KMS-11 (cell line): Measurements from ENCODE around the gene ANO8.

Experiments used
- H2AFZ ChIP-seq: fragments of 200-600 bp; sonication (generic); 2 replicates; pipeline ENCODE4 v1.6.1; 2016; ENCODE audit warnings: antibody characterized with exemption, mixed run types, low read depth
- H3K27ac ChIP-seq: fragments of 200-600 bp; sonication (generic); 2 replicates; pipeline ENCODE4 v1.6.1; 2016; ENCODE audit warnings: mild to moderate bottlenecking, mixed run types
- H3K27me3 ChIP-seq: fragments of 200-600 bp; sonication (generic); 2 replicates; pipeline ENCODE4 v1.6.1; 2017; ENCODE audit warnings: mild to moderate bottlenecking, low read depth, mixed run types, moderate library complexity; ENCODE audit not compliant: insufficient read depth
- H3K36me3 ChIP-seq: fragments of 200-600 bp; sonication (generic); 2 replicates; pipeline ENCODE4 v1.6.1; 2017; ENCODE audit warnings: mild to moderate bottlenecking, mixed run types; ENCODE audit not compliant: insufficient read depth
- H3K4me1 ChIP-seq: fragments of 200-600 bp; sonication (generic); 2 replicates; pipeline ENCODE4 v1.6.1; 2016; ENCODE audit warnings: mild to moderate bottlenecking, low read depth, mixed run types; ENCODE audit not compliant: poor library complexity, severe bottlenecking
- H3K4me2 ChIP-seq: fragments of 200-600 bp; sonication (generic); 2 replicates; pipeline ENCODE4 v1.7.0; 2016; ENCODE audit warnings: mild to moderate bottlenecking, mixed run types
- H3K4me3 ChIP-seq: fragments of 200-600 bp; sonication (generic); IDR thresholded peaks from 2 replicates; pipeline ENCODE4 v1.6.1; 2017; ENCODE audit warnings: low read depth, low read length, mixed read lengths; ENCODE audit not compliant: insufficient read depth
- H3K79me2 ChIP-seq: fragments of 200-600 bp; sonication (generic); 2 replicates; pipeline ENCODE4 v1.6.1; 2016; ENCODE audit warnings: low read depth, mixed run types; ENCODE audit not compliant: insufficient read depth
- H3K9ac ChIP-seq: fragments of 200-600 bp; sonication (generic); 2 replicates; pipeline ENCODE4 v1.6.1; 2016; ENCODE audit warnings: mild to moderate bottlenecking, mixed run types
- H4K20me1 ChIP-seq: fragments of 200-600 bp; sonication (generic); 2 replicates; pipeline ENCODE4 v1.6.1; 2016; ENCODE audit warnings: mild to moderate bottlenecking, mixed run types; ENCODE audit not compliant: insufficient read depth
- CTCF ChIP-seq: fragments of 200-600 bp; sonication (generic); conservative IDR thresholded peaks from 2 replicates; pipeline ENCODE4 v1.6.1; 2017; ENCODE audit warnings: low read depth, mild to moderate bottlenecking, antibody characterized with exemption, low read length, moderate library complexity, mixed read lengths

Gene ANO8

GRCh38 chr19:17325133-17325532 is 9.5 kb downstream of the ANO8 start:
- Histone ChIP-seq H2AFZ (no peak overlapping the region), H3K36me3 (no peaks in the 10 kb centered on the region), H3K27me3 (no peaks in the 10 kb centered on the region), H3K27ac (no peak overlapping the region), H3K79me2 (no peaks in the 10 kb centered on the region), H3K9ac (no peak overlapping the region), H3K4me2 (no peak overlapping the region), H3K4me1 (no peaks in the 10 kb centered on the region), H4K20me1 (no peaks in the 10 kb centered on the region), H3K4me3 (no peak overlapping the region)
- no peak for TF ChIP-seq CTCF

GRCh38 chr19:17324357-17325114 is 10.1 kb downstream of the ANO8 start:
- no peaks in the 10 kb centered on the region for H3K36me3 ChIP-seq

GRCh38 chr19:17323964-17324332 is 10.7 kb downstream of the ANO8 start:
- no peak for TF ChIP-seq CTCF
- H3K4me2 ChIP-seq = no peak overlapping the region

More at GRCh38 chr19:17324357-17325114, 10.1 kb downstream of the ANO8 start:
- H3K4me3 ChIP-seq = no peak overlapping the region
- H3K27me3 ChIP-seq = no peaks in the 10 kb centered on the region
- no peak for TF ChIP-seq CTCF
- H3K27ac ChIP-seq = no peak overlapping the region
- H4K20me1 ChIP-seq = no peaks in the 10 kb centered on the region
- no peaks in the 10 kb centered on the region for H3K79me2 ChIP-seq
- H3K4me2 ChIP-seq = no peak overlapping the region
- H3K9ac ChIP-seq = no peak overlapping the region
- no peak overlapping the region for H2AFZ ChIP-seq
- no peaks in the 10 kb centered on the region for H3K4me1 ChIP-seq

GRCh38 chr19:17323300-17323963 is 11.2 kb downstream of the ANO8 start:
- H3K4me3 ChIP-seq = no peak overlapping the region
- no peak overlapping the region for H3K4me2 ChIP-seq
- no peak for TF ChIP-seq CTCF
- no peaks in the 10 kb centered on the region for H3K4me1 ChIP-seq
- H3K79me2 ChIP-seq = no peaks in the 10 kb centered on the region
- no peak overlapping the region for H2AFZ ChIP-seq
- H3K9ac ChIP-seq = no peak overlapping the region
- no peaks in the 10 kb centered on the region for H3K27me3 ChIP-seq
- no peaks in the 10 kb centered on the region for H4K20me1 ChIP-seq
- no peak overlapping the region for H3K27ac ChIP-seq
- no peaks in the 10 kb centered on the region for H3K36me3 ChIP-seq

More at GRCh38 chr19:17323964-17324332, 10.7 kb downstream of the ANO8 start:
- Histone ChIP-seq H4K20me1 (no peaks in the 10 kb centered on the region), H3K4me1 (no peaks in the 10 kb centered on the region), H2AFZ (no peak overlapping the region), H3K27me3 (no peaks in the 10 kb centered on the region), H3K27ac (no peak overlapping the region), H3K79me2 (no peaks in the 10 kb centered on the region), H3K4me3 (no peak overlapping the region), H3K9ac (no peak overlapping the region), H3K36me3 (no peaks in the 10 kb centered on the region)
